Thymus (tissue), 11 donors: ENCODE results near the gene GLIPR2. TPM values are rescaled to one million over a fixed set of nuclear protein-coding genes. Genes with fewer than 3 reads are reported as not detected.

Experiments
- DNase-seq, 9 donors: peaks; one replicate each; pipeline ENCODE4 v3.0.0-alpha.2; 2013; ENCODE audit warnings: low spot score in 9 of 9, low read depth in 6 of 9, missing footprints in 1 of 9
- H3K27ac ChIP-seq, 2 donors: one replicate each; pipeline ENCODE4 v1.5.1; 2013; ENCODE audit warnings: control low read depth in 1 of 2, low read depth in 1 of 2, low read length in 1 of 2, mild to moderate bottlenecking in 1 of 2, moderate library complexity in 1 of 2
- H3K27me3 ChIP-seq, 2 donors: one replicate each; pipeline ENCODE4 v1.5.1; 2013; ENCODE audit warnings: low read length in 1 of 2; ENCODE audit not compliant: control insufficient read depth in 2 of 2, insufficient read depth in 1 of 2
- H3K36me3 ChIP-seq, 2 donors: one replicate each; pipeline ENCODE4 v1.5.1; 2013; ENCODE audit warnings: low read length in 1 of 2, mild to moderate bottlenecking in 1 of 2, moderate library complexity in 1 of 2; ENCODE audit not compliant: control insufficient read depth in 2 of 2, insufficient read depth in 2 of 2
- H3K4me1 ChIP-seq, 2 donors: one replicate each; pipeline ENCODE4 v1.5.1; 2013; ENCODE audit warnings: low read length in 2 of 2; ENCODE audit not compliant: control insufficient read depth in 2 of 2, insufficient read depth in 2 of 2
- H3K4me3 ChIP-seq, 2 donors: one replicate each; pipeline ENCODE4 v1.5.1; 2013; ENCODE audit warnings: low read length in 2 of 2, control low read depth in 1 of 2, mild to moderate bottlenecking in 1 of 2
- H3K9me3 ChIP-seq, 2 donors: one replicate each; pipeline ENCODE4 v1.5.1; 2013; ENCODE audit warnings: low read length in 1 of 2, mild to moderate bottlenecking in 1 of 2; ENCODE audit not compliant: control insufficient read depth in 2 of 2, insufficient read depth in 1 of 2
- WGBS: extraction: QIAGEN DNeasy Blood & Tissue Kit; methylation state at CpG from one replicate; pipeline ENCODE4 v1.1.7; 2013; 5-methylcytosine and 5-hydroxymethylcytosine counted together
- polyA plus RNA-seq: library from polyadenylated mRNA; stranded (reverse); fragments of 200-250 nt; gene quantifications from one replicate; pipeline ENCODE4 v1.2.3, GENCODE V29; 2013
- total RNA-seq: library from RNA; stranded (reverse); fragments of 120-200 nt; gene quantifications from one replicate; pipeline ENCODE4 v1.2.4, GENCODE V29; 2013
- donor health status: healthy.

Gene GLIPR2
- total and polyA plus RNA-seq, 2 donors: 19.8 to 27.0 TPM

DNA sequence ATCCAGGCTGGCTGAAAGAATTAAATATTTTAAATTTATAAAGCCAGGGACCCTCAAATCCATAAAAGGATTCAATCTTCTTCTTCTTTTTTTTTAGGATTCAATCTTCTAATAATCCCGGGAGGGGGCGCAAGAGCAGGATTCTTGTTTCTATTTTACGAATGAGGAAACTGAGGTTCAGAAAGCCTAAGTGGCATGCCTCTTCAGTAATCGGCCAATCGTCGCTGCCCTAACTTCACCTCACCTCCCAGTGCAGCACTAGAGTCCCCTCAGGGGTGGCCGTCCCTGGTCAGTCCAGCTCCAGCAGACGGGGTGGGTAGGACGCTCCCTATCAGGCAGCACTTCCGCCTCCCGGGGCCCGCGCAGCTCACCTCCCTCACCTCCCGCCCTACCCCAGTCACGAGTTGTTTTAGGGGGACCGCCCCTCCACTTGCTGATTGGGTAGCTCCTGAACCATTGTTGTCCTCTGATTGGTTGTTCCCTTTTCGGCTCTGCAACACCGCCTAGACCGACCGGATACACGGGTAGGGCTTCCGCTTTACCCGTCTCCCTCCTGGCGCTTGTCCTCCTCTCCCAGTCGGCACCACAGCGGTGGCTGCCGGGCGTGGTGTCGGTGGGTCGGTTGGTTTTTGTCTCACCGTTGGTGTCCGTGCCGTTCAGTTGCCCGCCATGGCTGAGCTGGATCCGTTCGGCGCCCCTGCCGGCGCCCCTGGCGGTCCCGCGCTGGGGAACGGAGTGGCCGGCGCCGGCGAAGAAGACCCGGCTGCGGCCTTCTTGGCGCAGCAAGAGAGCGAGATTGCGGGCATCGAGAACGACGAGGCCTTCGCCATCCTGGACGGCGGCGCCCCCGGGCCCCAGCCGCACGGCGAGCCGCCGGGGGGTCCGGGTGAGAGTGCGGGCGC lies 54.1 kb downstream of the GLIPR2 start, which contains the start of gene CLTA:
CLTA (plus strand) TSS at position 534 of the 902 bp plus-strand sequence; CDS start at position 670, 136 bp downstream.
- Histone ChIP-seq H3K4me3 (peak within 1 kb of the TSS; percentile 90 to 96), H3K27me3 (peaks cover 0 to 2% of the 10 kb centered on the region in 2 donors), H3K36me3 (peaks cover 3 to 15% of the 10 kb centered on the region in 2 donors), H3K27ac (peak within 1 kb of the TSS; percentile 85 to 97), H3K9me3 (no peaks in the 10 kb centered on the region), H3K4me1 (peaks cover 16 to 24% of the 10 kb centered on the region in 2 donors)
- peak; percentile 88 to 99 (median 96) for DNase-seq
- under 1% methylated on average over 68 of the region's 68 CpGs for WGBS

- under 1% methylated on average over 18 of the region's 18 CpGs for WGBS
- H3K27me3 ChIP-seq: peaks cover 0 to 2% of the 10 kb centered on the region in 2 donors
- H3K36me3 ChIP-seq: peaks cover 3 to 15% of the 10 kb centered on the region in 2 donors
- H3K4me1 ChIP-seq: peaks cover 16 to 24% of the 10 kb centered on the region in 2 donors
- DNase-seq: peak in 6 of 9 donors; percentile 6 to 55 (median 33)
- no peaks in the 10 kb centered on the region for H3K9me3 ChIP-seq
- peak overlapping the region; percentile 84 to 87 for H3K27ac ChIP-seq
- H3K4me3 ChIP-seq: peak overlapping the region; percentile 90 to 96
Measured at GRCh38 chr9:36191290-36191645, 54.7 kb downstream of the GLIPR2 start.

- Histone ChIP-seq H3K4me3 (peak overlapping the region; percentile 90 to 96), H3K4me1 (peaks cover 16 to 24% of the 10 kb centered on the region in 2 donors), H3K36me3 (peaks cover 4 to 18% of the 10 kb centered on the region in 2 donors), H3K27ac (peak overlapping the region in 1 of 2 donors; percentile 84), H3K9me3 (no peaks in the 10 kb centered on the region), H3K27me3 (peaks cover 0 to 2% of the 10 kb centered on the region in 2 donors)
- DNase-seq: no peak
- 6% methylated on average over 7 of the region's 7 CpGs for WGBS
Measured at GRCh38 chr9:36191686-36192085, 55.2 kb downstream of the GLIPR2 start.

- no peak overlapping the region for H3K27ac ChIP-seq
- peaks cover 0 to 2% of the 10 kb centered on the region in 2 donors for H3K27me3 ChIP-seq
- peaks cover 8 to 22% of the 10 kb centered on the region in 2 donors for H3K36me3 ChIP-seq
- peak overlapping the region; percentile 90 to 96 for H3K4me3 ChIP-seq
- WGBS: 87% methylated on average over 4 of the region's 4 CpGs
- H3K9me3 ChIP-seq: no peaks in the 10 kb centered on the region
- no peak for DNase-seq
- peaks cover 16 to 24% of the 10 kb centered on the region in 2 donors for H3K4me1 ChIP-seq
Measured at GRCh38 chr9:36192196-36192595, 55.7 kb downstream of the GLIPR2 start.

- Histone ChIP-seq H3K27ac (peak overlapping the region in 1 of 2 donors; percentile 14), H3K4me3 (peak overlapping the region; percentile 15 to 23), H3K4me1 (peaks cover 16 to 24% of the 10 kb centered on the region in 2 donors), H3K36me3 (peaks cover 9 to 24% of the 10 kb centered on the region in 2 donors), H3K9me3 (no peaks in the 10 kb centered on the region), H3K27me3 (peaks cover 0 to 2% of the 10 kb centered on the region in 2 donors)
- DNase-seq: no peak
- WGBS: 93% methylated on average over 3 of the region's 3 CpGs
Measured at GRCh38 chr9:36193023-36193422, 56.5 kb downstream of the GLIPR2 start.

DNA sequence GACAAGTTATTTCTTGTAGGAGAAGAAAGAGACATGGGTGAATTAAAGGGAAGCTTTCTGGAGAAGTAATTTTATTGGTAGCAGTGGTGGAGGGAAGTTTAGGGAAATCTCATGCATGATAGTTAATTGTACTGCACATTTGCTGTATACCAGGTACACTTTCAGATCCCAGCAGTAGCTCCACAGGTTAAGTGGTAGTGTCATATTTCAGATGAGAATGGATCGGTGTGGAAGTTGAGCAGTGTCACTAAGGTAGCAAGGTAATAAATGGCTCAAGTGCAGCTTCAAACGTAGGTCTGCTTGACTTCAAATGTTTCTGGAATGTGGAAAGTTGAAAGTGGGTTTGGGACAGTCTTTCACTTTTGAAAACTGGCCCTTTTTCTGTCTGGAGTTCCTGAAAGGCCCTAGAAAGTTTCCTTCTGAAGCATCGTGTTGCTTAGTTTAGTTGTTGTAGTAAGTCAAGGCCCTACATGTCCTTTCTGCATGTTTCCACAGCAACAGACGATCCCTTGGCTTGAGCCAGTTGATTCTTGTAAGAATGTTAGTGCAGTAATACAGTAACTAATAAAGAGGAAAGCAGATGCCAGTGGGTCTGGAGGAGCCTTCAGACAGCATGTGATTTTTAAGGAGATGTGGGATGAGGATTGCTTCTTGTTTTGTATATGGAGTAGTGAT lies 57.9 kb downstream of the GLIPR2 start:
- no peaks in the 10 kb centered on the region for H3K27me3 ChIP-seq
- DNase-seq: no peak
- H3K27ac ChIP-seq: peak overlapping the region in 1 of 2 donors; percentile 63
- H3K4me1 ChIP-seq: peaks cover 16 to 24% of the 10 kb centered on the region in 2 donors
- 93% methylated on average over 4 of the region's 4 CpGs for WGBS
- no peaks in the 10 kb centered on the region for H3K9me3 ChIP-seq
- H3K36me3 ChIP-seq: peaks cover 23 to 36% of the 10 kb centered on the region in 2 donors
- no peak overlapping the region for H3K4me3 ChIP-seq

DNA sequence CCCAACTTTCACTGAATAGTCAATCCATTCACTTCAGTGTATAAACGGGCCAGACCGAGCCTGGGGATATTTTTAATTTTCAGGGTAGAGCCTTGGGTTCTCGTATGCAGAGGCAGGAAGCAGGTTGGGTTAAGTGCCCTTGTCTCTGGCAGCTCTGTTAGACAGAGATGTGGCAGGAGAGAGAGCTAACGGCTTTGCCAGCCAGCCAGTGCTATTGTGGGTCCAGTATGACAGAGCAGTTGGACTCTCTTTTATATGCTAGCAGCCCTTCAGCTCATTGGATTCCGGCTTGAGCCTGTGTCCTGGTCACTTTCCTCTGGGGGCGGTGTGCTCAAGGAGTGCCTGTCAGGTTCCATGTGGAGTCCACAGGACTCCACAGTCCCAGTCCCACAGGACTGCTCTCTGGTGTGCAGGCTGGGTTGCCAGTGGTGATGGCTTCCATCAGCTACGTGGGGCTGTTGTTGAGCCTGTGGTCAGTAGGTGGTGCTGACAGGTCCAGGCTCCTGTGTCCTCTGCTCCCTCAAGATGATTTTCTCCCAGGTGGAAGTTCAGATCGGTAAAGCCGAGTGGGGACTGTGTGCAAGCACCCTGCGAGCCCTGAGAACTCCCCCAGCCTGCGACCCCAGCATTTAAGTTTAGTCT lies 68.5 kb downstream of the GLIPR2 start:
- no peak for DNase-seq
- no peaks in the 10 kb centered on the region for H3K27me3 ChIP-seq
- H3K27ac ChIP-seq: no peak overlapping the region
- whole genome bisulfite sequencing: 98% methylated on average over 11 of the region's 11 CpGs
- H3K4me3 ChIP-seq: no peak overlapping the region
- H3K9me3 ChIP-seq: no peaks in the 10 kb centered on the region
- no peaks in the 10 kb centered on the region for H3K4me1 ChIP-seq
- peaks cover 72 to 94% of the 10 kb centered on the region in 2 donors for H3K36me3 ChIP-seq

- DNase-seq: no peak
- Histone ChIP-seq H3K36me3 (peaks cover 79 to 94% of the 10 kb centered on the region in 2 donors), H3K4me1 (no peaks in the 10 kb centered on the region), H3K27me3 (no peaks in the 10 kb centered on the region), H3K27ac (peak overlapping the region in 1 of 2 donors; percentile 21), H3K9me3 (no peaks in the 10 kb centered on the region), H3K4me3 (no peak overlapping the region)
- 94% methylated on average over 4 of the region's 4 CpGs for WGBS
Measured at GRCh38 chr9:36207016-36207415, 70.5 kb downstream of the GLIPR2 start.
